Stomach smooth muscle (tissue), 2 donors: Measurements from ENCODE around the gene PPIAL4G.
A peak's percentile ranks its signal among the peaks of the same experiment; 100 is the strongest.
"Not testable (repeated sequence)": the region's sequence is repeated elsewhere in the genome, so short reads cannot be mapped to it uniquely, and the experiment has no call there.

Experiments
- H3K27ac ChIP-seq: one replicate; pipeline ENCODE4 v1.7.0; 2013; ENCODE audit warnings: mild to moderate bottlenecking, low read length, inconsistent platforms
- H3K27me3 ChIP-seq, 2 donors: one replicate each; pipeline ENCODE4 v1.7.0; 2013; ENCODE audit warnings: low read length in 2 of 2; ENCODE audit not compliant: insufficient read depth in 2 of 2, control insufficient read depth in 1 of 2
- H3K36me3 ChIP-seq, 2 donors: one replicate each; pipeline ENCODE4 v1.7.0; 2013; ENCODE audit warnings: low read length in 2 of 2; ENCODE audit not compliant: control insufficient read depth in 2 of 2, insufficient read depth in 2 of 2
- H3K4me1 ChIP-seq: one replicate; pipeline ENCODE4 v1.7.0; 2013; ENCODE audit warnings: low read length; ENCODE audit not compliant: control insufficient read depth, insufficient read depth
- H3K4me3 ChIP-seq, 2 donors: one replicate each; pipeline ENCODE4 v1.7.0; 2013; ENCODE audit warnings: low read length in 2 of 2
- H3K9ac ChIP-seq, 2 donors: one replicate each; pipeline ENCODE4 v1.7.0; 2013; ENCODE audit warnings: low read length in 2 of 2, mild to moderate bottlenecking in 1 of 2
- H3K9me3 ChIP-seq, 2 donors: one replicate each; pipeline ENCODE4 v1.7.0; 2013; ENCODE audit warnings: low read length in 2 of 2; ENCODE audit not compliant: control insufficient read depth in 2 of 2
- donor health status: healthy.
- donor health status: Pancreatic carcinoma.

PPIAL4G gene

GRCh38 chr1:148481134-148481533 lies 2.0 kb downstream of the PPIAL4G start:
- not testable (repeated sequence) for H3K27me3 ChIP-seq, H3K27ac ChIP-seq, H3K9ac ChIP-seq, H3K4me3 ChIP-seq, H3K4me1 ChIP-seq, H3K36me3 ChIP-seq, H3K9me3 ChIP-seq

GRCh38 chr1:148459694-148460093 lies 23.4 kb downstream of the PPIAL4G start:
- H3K4me3 ChIP-seq: peak overlapping the region in 1 of 2 donors; percentile 66
- H3K27me3 ChIP-seq, H3K27ac ChIP-seq, H3K4me1 ChIP-seq, H3K36me3 ChIP-seq, H3K9me3 ChIP-seq, H3K9ac ChIP-seq: not testable (repeated sequence)

DNA sequence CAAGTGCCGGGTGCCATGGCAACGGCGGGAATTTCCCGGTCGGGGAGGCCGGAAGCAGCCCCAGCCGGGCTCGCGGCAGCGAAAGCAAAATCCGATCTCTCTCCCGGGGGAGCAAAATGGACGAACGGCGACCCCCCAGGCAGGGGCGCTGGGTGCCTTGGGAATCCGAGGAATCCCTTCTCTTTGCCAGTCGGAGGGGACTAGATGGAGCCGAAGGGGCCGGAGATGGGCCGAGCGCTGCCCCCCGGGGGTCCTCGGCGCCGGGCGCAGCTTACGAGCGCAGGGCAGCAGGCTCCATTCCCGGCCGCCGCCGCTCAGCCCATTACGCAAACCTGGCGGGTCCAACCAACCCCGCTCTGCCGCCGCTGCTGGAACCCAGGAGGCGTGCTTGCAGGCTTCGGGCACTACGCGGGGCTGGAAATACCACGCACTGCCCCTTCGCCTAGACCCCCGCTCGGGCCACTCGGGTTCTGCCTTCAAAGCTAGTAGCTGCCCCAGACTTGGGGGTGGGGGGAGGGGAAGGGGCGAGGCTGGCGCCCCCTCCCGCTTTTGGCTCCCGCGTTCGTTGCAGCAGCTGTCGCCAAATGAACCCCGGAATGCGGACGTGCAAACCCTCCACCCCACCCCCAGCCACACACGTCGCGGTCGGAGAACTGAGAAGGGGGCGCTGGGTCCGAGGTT lies 24.1 kb downstream of the PPIAL4G start:
- not testable (repeated sequence) for H3K4me1 ChIP-seq, H3K27me3 ChIP-seq, H3K9me3 ChIP-seq, H3K36me3 ChIP-seq
- peak overlapping the region; percentile 47 to 51 for H3K9ac ChIP-seq
- peak overlapping the region; percentile 46 for H3K27ac ChIP-seq
- H3K4me3 ChIP-seq: peak overlapping the region; percentile 19 to 66

DNA sequence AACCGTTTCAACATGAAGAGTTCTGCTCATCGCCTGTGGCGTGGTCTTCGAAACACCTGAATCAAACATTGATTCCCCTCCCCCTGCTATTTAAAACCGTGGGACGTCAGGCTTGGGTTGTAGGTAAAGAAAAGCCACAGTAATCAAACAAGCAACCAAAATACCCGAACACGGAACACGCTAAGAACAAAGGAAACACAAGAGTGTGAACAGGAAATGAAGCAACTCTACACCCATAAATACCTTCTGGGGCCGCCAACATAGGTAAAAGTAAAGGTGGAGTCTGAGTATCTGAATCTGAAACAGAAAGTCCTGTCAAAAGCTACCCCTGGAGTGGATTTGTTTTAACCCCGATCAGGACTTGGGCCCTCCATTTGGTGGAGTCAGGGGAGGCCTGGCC lies 24.7 kb downstream of the PPIAL4G start:
- H3K9ac ChIP-seq, H3K36me3 ChIP-seq, H3K4me1 ChIP-seq, H3K27me3 ChIP-seq, H3K9me3 ChIP-seq, H3K27ac ChIP-seq: not testable (repeated sequence)
- peak overlapping the region; percentile 25 to 55 for H3K4me3 ChIP-seq

GRCh38 chr1:148452845-148453244 lies 30.3 kb downstream of the PPIAL4G start:
- H3K27ac ChIP-seq, H3K4me3 ChIP-seq: not testable (repeated sequence)

GRCh38 chr1:148439654-148440325 lies 43.3 kb downstream of the PPIAL4G start:
- H3K9me3 ChIP-seq, H3K36me3 ChIP-seq: not testable (repeated sequence)

More at GRCh38 chr1:148452845-148453244, 30.3 kb downstream of the PPIAL4G start:
- H3K9me3 ChIP-seq, H3K27me3 ChIP-seq, H3K4me1 ChIP-seq, H3K9ac ChIP-seq, H3K36me3 ChIP-seq: not testable (repeated sequence)

DNA sequence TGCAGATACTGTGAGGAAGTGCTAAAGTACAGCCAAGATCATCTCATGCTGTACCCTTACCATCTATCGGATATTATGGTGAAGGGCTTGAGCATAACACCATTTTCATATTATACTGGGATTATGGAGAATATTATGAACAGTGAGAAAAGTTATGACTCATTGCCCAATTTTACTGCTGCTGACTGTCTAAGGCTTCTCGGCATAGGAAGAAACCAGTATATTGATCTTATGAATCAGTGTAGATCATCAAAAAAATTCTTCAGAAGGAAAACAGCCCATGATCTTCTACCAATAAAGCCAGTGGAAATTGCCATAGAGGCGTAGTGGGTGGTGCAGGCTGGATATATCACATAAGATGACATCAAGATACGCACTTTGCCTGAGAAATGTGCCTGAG lies 47.7 kb downstream of the PPIAL4G start:
- Histone ChIP-seq H3K4me3 (no peak overlapping the region), H3K4me1 (no peaks in the 10 kb centered on the region), H3K36me3 (peaks cover 0 to 8% of the 10 kb centered on the region in 2 donors)

More at GRCh38 chr1:148439654-148440325, 43.3 kb downstream of the PPIAL4G start:
- not testable (repeated sequence) for H3K4me1 ChIP-seq, H3K27me3 ChIP-seq, H3K4me3 ChIP-seq, H3K9ac ChIP-seq, H3K27ac ChIP-seq

DNA sequence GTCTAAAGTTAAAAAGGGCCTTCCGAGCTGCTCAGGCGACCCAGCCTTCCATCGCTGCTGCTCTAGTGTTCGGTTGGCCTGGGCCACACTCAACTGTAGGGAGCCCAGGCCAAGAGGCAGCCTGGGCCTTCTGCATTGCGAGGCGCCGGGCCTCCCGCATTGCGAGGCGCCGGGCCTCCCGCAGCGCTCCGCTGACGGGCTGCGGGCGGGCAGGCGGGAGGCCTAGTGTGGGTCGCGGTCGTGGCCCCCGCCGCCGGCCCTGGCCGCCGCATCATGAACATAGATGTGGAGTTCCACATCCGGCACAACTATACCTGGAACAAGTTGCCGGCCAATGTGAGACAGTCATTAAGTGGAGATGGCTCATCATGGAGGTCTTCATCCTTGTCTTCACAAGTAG lies 48.3 kb downstream of the PPIAL4G start:
- Histone ChIP-seq H3K9ac (no peak overlapping the region), H3K9me3 (no peaks in the 10 kb centered on the region), H3K27ac (no peak overlapping the region), H3K4me1 (no peaks in the 10 kb centered on the region), H3K4me3 (no peak overlapping the region), H3K36me3 (peaks cover 0 to 8% of the 10 kb centered on the region in 2 donors), H3K27me3 (no peaks in the 10 kb centered on the region)

More for the DNA sequence above, 47.7 kb downstream of the PPIAL4G start:
- Histone ChIP-seq H3K9me3 (no peaks in the 10 kb centered on the region), H3K27ac (no peak overlapping the region), H3K9ac (no peak overlapping the region), H3K27me3 (no peaks in the 10 kb centered on the region)

- H3K9ac ChIP-seq, H3K4me1 ChIP-seq, H3K27ac ChIP-seq, H3K9me3 ChIP-seq, H3K27me3 ChIP-seq, H3K4me3 ChIP-seq, H3K36me3 ChIP-seq: not testable (repeated sequence)
These were observed 50.2 kb downstream of the PPIAL4G start for GRCh38 chr1:148432916-148433317.
